Type B pancreatic cell (in vitro differentiated cells): Measurements from ENCODE around the gene DST. TPM values are rescaled to one million over a fixed set of nuclear protein-coding genes. Genes with fewer than 3 reads are reported as not detected.

Source experiments
- DNase-seq: peaks from one replicate; pipeline ENCODE4 v3.0.0; 2021; ENCODE audit warnings: mixed read lengths; ENCODE audit not compliant: unreplicated experiment; ENCODE audit errors: extremely low spot score
- H3K27ac Mint-ChIP-seq: 2 replicates; pipeline ENCODE4 v1.8.0; 2021; ENCODE audit warnings: mild to moderate bottlenecking, mixed read lengths
- H3K27me3 Mint-ChIP-seq: 2 replicates; pipeline ENCODE4 v1.8.0; 2021; ENCODE audit warnings: mixed read lengths
- H3K36me3 Mint-ChIP-seq: 2 replicates; pipeline ENCODE4 v1.8.0; 2021; ENCODE audit warnings: mixed read lengths
- H3K4me1 Mint-ChIP-seq: one replicate; pipeline ENCODE4 v1.8.0; 2021; ENCODE audit warnings: mixed read lengths; ENCODE audit not compliant: unreplicated experiment
- H3K4me3 Mint-ChIP-seq: 2 replicates; pipeline ENCODE4 v1.8.0; 2021; ENCODE audit warnings: mild to moderate bottlenecking, mixed read lengths
- H3K9me3 Mint-ChIP-seq: 2 replicates; pipeline ENCODE4 v1.8.0; 2021; ENCODE audit warnings: mixed read lengths
- CTCF ChIP-seq: fragments of 200-600 bp; sonication (generic); conservative IDR thresholded peaks from 2 replicates; pipeline ENCODE4 v1.5.0; 2021; ENCODE audit warnings: antibody characterized with exemption, mild to moderate bottlenecking
- total RNA-seq: library from RNA; stranded (reverse); gene quantifications from 2 replicates; pipeline ENCODE4 v1.2.1, GENCODE V29; 2021; ENCODE audit warnings: low replicate concordance

The DST gene
- total RNA-seq, 1 donor from 2014 or later: 116 TPM

- no peak for TF ChIP-seq CTCF
- DNase-seq: no peak
- Mint-ChIP-seq H3K36me3 (peaks cover 10% of the 10 kb centered on the region), H3K27ac (no peak overlapping the region), H3K4me1 (no peaks in the 10 kb centered on the region), H3K27me3 (no peaks in the 10 kb centered on the region), H3K4me3 (no peak overlapping the region), H3K9me3 (no peaks in the 10 kb centered on the region)
Observed at GRCh38 chr6:56450882-56451739, 191.6 kb downstream of the DST start.

- Mint-ChIP-seq H3K4me1 (no peaks in the 10 kb centered on the region), H3K4me3 (no peak overlapping the region), H3K36me3 (peaks cover 10% of the 10 kb centered on the region), H3K27ac (no peak overlapping the region), H3K9me3 (no peaks in the 10 kb centered on the region), H3K27me3 (no peaks in the 10 kb centered on the region)
- DNase-seq: no peak
- TF ChIP-seq CTCF: no peak
Observed at GRCh38 chr6:56450376-56450775, 192.3 kb downstream of the DST start.

GRCh38 chr6:56448046-56448445, 194.6 kb downstream of the DST start:
- H3K4me3 Mint-ChIP-seq: no peak overlapping the region
- peaks cover 7% of the 10 kb centered on the region for H3K36me3 Mint-ChIP-seq
- no peaks in the 10 kb centered on the region for H3K9me3 Mint-ChIP-seq
- TF ChIP-seq CTCF: no peak
- no peak overlapping the region for H3K27ac Mint-ChIP-seq
- H3K27me3 Mint-ChIP-seq: no peaks in the 10 kb centered on the region
- H3K4me1 Mint-ChIP-seq: no peaks in the 10 kb centered on the region
- no peak for DNase-seq

GRCh38 chr6:56445818-56446217, 196.9 kb downstream of the DST start:
- H3K4me3 Mint-ChIP-seq: no peak overlapping the region
- TF ChIP-seq CTCF: no peak
- H3K4me1 Mint-ChIP-seq: no peaks in the 10 kb centered on the region
- H3K27ac Mint-ChIP-seq: no peak overlapping the region
- H3K27me3 Mint-ChIP-seq: no peaks in the 10 kb centered on the region
- no peak for DNase-seq
- peaks cover 4% of the 10 kb centered on the region for H3K36me3 Mint-ChIP-seq
- no peaks in the 10 kb centered on the region for H3K9me3 Mint-ChIP-seq

- no peaks in the 10 kb centered on the region for H3K4me1 Mint-ChIP-seq
- DNase-seq: no peak
- H3K27me3 Mint-ChIP-seq: no peaks in the 10 kb centered on the region
- no peak for TF ChIP-seq CTCF
- H3K9me3 Mint-ChIP-seq: no peaks in the 10 kb centered on the region
- H3K4me3 Mint-ChIP-seq: no peak overlapping the region
- no peak overlapping the region for H3K27ac Mint-ChIP-seq
- H3K36me3 Mint-ChIP-seq: peaks cover 4% of the 10 kb centered on the region
Observed at GRCh38 chr6:56444855-56445254, 197.8 kb downstream of the DST start.
